GM12801 (cell line): ENCODE results near the gene ACKR4.

Source experiments
- CTCF ChIP-seq: IDR thresholded peaks from one replicate; pipeline ENCODE4 v1.5.1; 2011; ENCODE audit warnings: control low read depth; ENCODE audit not compliant: insufficient read length; ENCODE audit errors: extremely low read depth

The ACKR4 gene

DNA sequence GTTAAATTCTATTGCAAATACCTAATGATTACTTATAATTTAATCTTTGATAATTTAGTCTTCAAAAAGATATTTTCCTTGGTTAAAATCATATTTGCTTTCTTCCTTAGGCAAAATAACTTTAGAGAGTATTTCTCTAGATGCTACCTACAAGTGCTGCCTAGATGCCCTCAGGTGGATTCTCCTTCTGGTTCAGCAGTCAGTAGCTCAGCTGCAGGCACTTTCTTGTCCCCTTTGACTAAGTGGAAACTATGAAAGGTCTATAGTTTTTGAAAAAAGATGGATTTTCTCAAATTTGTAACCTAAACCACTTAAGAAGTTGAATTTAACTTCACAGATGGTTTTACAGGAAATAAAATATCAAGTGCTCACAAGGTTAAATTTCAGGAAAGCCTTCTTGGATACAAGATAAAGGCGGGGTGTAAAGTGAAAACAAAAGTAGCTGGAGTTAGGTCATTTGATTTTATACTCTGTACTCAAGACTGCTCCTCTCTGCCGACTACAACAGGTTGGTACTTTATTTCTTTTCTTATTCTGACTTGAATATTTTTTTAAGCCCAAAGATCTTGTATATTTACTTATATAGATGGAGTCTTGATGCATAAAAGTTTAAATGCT is at the start of gene ACKR4:
Gene ACKR4, plus strand, starts transcription at position 455 of the 618 bp plus-strand sequence. CDS start 3,128 bp downstream, outside the sequence.
- no peak for TF ChIP-seq CTCF

- no peak for TF ChIP-seq CTCF
These were observed 47.9 kb upstream of the ACKR4 start for GRCh38 chr3:132549169-132549568.

DNA sequence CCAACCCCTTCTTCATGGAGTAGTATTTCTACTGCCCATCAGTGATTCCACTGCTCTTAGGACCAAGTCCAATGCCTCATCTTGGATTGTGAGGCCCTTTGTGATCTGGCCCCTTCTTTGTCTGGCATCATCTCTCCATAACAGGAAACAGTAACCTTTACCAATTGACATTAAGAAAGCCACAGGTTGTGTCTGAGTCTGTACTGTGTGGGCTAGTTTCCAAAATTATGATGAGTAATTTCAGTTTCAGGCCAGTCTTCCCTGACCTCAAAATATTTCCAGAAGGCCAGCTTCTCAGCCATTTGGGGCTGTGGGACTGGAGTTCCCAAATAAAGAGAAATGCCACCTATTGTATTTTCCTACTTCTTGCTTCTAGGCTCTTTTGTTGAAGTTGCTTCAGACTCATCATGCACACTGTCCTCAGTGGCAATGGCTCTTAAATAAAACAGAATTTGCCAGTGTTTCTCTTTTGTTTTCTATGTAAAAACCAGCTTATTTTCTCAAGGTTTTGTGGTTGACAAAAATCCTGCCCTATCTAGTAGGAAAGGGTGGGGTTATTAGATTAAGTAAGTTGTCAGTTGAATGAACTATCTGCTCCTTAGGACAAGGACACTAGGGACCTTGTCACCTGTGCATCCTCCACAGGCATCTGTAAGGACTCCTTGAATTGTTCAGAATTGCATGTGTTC is 47.0 kb upstream of the ACKR4 start:
- no peak for TF ChIP-seq CTCF

GRCh38 chr3:132550579-132551305 is 46.3 kb upstream of the ACKR4 start:
- TF ChIP-seq CTCF, result no peak

GRCh38 chr3:132553826-132554225 is 43.2 kb upstream of the ACKR4 start:
- TF ChIP-seq CTCF, result no peak

- TF ChIP-seq CTCF, result no peak
These were observed 42.6 kb upstream of the ACKR4 start for GRCh38 chr3:132554437-132554836.

GRCh38 chr3:132555306-132556035 is 41.6 kb upstream of the ACKR4 start:
- no peak for TF ChIP-seq CTCF
